Adrenal gland (tissue), 5 donors: ENCODE results near the gene ZNF311.

Experiments
- CTCF ChIP-seq, 6 experiments: fragments of 450-650 bp in 4 of 6; fragments of 200-600 bp in 2 of 6; sonication (generic) in 1 of 6; IDR thresholded peaks; 1 replicate in 5 of 6; 2 replicates in 1 of 6; pipeline versions ENCODE4 v1.5.1 to v1.8.0; 2016 to 2021; ENCODE audit warnings: antibody characterized with exemption in 6 of 6, mild to moderate bottlenecking in 2 of 6, moderate library complexity in 1 of 6
- POLR2A ChIP-seq, 2 donors: fragments of 450-650 bp; IDR thresholded peaks; one replicate each; pipeline ENCODE4 v1.6.1; 2017; ENCODE audit warnings: antibody characterized with exemption in 2 of 2, mild to moderate bottlenecking in 2 of 2, moderate library complexity in 1 of 2
- donor health status: DM: no; HTN: no; CAD: no.

- no peak for TF ChIP-seq CTCF (IDR thresholded peaks at IDR 0.05)
- no peak for TF ChIP-seq POLR2A (IDR thresholded peaks at IDR 0.05)
Measured at GRCh38 chr6:28968476-28968875, 36.6 kb downstream of the ZNF311 start.
